GM21526 (cell line): ENCODE results near the gene TRPV6.

Source experiments
- ATAC-seq: cut with Tn5 transposase; IDR thresholded peaks from one replicate; pipeline ENCODE4 v1.9.1; 2021; ENCODE audit warnings: moderate library complexity; ENCODE audit not compliant: unreplicated experiment, low FRiP score

The TRPV6 gene

DNA sequence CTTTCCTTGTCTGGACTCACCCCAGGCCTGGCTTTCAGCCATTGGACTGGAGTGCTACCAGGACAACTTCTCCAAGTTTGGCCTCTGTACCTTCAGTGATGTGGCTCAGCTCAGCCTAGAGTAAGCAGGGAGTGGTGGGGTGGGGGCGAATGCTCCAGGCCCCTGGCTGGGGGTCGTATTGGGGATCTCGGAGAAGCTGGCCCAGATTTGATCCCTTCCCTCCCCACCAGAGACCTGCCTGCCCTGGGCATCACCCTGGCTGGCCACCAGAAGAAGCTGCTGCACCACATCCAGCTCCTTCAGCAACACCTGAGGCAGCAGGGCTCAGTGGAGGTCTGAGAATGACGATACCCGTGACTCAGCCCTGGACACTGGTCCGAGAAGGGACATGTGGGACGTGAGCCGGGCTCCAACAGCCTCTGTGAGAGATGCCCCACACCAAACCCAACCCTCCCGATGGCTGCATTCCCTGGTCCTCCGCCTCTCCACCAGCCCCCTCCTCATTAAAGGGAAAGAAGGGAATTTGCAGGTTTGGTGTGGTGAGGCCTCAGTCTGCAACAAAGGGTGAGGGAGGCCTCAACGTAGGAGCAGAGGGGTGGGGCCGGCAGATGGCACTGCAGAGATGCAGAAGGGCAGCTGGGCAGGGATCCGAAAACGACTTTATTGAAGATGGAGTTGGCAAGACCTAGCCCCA lies 14.8 kb downstream of the TRPV6 start:
- ATAC-seq, result no peak

DNA sequence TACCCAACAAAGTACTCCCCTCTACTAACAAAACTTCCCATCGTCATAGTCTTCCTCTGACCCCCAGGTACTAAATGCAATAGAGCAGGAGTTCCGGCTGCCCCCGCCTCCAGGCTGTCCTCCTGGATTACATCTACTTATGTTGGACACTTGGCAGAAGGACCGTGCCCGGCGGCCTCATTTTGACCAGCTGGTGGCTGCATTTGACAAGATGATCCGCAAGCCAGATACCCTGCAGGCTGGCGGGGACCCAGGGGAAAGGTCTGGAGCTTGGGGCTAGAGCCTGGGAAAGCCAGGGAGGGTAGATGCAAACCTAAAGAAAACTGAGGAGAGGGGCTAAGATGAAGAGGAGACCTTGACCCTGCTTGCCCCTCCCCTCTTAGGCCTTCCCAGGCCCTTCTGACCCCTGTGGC lies 15.4 kb downstream of the TRPV6 start:
- no peak for ATAC-seq

DNA sequence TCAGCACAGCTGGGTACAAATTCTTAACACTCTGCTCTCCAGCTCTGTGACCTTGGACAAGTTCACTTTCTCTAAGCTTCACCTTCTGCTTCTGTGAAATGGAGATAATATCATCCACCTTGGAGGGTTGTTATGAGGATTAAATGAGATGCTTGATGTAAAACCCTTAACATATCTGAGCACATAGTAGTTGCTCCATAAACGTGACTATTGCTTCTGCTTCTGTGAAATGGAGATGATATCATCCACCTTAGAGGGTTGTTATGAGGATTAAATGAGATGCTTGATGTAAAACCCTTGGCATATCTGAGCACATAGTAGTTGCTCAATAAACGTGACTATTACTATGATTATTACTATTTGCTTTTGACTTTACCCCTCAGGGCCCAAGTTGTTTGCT lies 16.1 kb downstream of the TRPV6 start:
- no peak for ATAC-seq

DNA sequence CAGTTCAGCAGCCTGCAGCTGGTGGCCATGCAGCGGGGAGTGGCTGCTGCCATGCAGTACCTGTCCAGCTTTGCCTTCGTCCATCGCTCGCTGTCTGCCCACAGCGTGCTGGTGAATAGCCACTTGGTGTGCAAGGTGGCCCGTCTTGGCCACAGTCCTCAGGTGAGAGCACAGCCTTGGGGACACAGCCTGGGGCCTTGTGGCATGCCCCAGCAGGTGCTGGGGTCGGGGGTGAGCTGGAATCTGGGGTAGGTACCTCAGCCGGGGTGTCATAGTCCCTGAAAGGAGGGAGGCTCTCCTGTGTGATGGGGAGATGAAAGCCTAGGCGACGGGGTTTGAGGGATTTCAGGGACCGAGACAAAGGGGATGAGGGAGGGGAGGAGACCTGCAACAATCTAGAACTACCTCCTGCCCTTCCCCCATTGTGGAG lies 16.5 kb downstream of the TRPV6 start:
- ATAC-seq, result no peak

DNA sequence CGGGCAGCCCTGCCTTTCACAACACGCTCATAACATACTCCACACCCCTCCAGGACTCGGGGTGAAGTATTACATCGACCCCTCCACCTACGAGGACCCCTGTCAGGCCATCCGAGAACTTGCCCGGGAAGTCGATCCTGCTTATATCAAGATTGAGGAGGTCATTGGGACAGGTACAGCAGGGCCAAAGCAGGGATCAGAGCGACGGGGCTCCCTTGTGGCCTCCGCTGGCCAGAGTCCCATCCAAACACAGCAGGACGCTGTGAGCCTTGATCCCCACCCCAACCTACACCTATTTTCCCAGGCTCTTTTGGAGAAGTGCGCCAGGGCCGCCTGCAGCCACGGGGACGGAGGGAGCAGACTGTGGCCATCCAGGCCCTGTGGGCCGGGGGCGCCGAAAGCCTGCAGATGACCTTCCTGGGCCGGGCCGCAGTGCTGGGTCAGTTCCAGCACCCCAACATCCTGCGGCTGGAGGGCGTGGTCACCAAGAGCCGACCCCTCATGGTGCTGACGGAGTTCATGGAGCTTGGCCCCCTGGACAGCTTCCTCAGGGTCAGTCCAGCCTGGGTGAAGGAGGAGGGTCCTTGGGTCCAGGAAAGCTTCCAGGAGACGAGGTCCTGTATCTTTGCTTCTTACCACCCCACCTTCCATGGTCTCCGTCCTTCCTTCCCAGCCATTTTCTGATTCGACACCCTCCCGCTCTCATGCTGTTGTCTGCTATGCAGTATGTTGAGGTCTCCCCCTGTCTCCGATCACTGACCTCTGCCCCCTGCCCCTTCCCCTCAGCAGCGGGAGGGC lies 17.2 kb downstream of the TRPV6 start:
- no peak for ATAC-seq

DNA sequence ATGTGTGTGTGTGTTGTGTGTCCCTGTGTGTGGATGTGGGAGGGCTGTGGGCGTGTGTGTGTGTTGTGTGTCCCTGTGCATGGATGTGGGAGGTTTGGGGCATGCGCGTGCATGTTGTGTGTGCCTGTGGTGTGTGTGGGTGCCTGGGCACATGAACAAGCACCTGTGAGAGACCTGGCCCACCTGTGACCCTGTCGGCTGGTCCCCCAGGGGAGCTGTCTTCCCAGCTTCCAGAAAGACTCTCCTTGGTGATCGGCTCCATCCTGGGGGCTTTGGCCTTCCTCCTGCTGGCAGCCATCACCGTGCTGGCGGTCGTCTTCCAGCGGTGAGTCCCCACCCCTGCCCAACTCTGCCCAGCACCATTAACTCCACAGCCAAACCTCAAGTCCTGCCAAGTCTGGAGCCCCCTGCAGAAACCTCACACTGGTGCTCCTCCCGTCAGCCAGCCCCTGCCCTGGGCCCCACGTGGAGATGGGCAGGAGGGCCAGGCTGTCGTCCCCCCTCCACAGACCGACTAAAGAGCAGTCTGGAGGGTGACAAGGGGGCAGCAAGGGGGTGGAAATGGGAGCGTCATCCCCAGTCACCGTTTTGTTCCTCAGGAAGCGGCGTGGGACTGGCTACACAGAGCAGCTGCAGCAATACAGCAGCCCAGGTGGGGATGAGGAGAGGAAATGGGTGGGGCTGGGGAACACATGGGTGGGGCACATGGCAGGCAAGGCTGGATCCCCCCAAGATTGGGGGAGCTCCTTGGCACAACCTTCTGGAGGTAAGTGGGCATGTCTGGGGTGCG lies 18.0 kb downstream of the TRPV6 start:
- no peak for ATAC-seq

DNA sequence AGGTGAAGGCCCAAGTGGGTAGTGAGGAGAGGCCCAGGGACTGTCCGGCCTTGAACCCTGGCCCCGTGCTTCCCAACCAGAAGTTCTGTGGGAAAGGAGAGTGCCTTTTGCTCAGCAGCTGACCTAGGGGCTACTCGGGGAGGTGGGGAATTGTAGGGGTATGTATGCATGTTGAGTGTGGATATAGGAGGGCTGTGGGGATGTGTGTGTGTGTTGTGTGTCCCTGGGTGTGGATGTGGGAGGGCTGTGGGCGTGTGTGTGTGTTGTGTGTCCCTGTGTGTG lies 18.5 kb downstream of the TRPV6 start:
- ATAC-seq, result no peak

DNA sequence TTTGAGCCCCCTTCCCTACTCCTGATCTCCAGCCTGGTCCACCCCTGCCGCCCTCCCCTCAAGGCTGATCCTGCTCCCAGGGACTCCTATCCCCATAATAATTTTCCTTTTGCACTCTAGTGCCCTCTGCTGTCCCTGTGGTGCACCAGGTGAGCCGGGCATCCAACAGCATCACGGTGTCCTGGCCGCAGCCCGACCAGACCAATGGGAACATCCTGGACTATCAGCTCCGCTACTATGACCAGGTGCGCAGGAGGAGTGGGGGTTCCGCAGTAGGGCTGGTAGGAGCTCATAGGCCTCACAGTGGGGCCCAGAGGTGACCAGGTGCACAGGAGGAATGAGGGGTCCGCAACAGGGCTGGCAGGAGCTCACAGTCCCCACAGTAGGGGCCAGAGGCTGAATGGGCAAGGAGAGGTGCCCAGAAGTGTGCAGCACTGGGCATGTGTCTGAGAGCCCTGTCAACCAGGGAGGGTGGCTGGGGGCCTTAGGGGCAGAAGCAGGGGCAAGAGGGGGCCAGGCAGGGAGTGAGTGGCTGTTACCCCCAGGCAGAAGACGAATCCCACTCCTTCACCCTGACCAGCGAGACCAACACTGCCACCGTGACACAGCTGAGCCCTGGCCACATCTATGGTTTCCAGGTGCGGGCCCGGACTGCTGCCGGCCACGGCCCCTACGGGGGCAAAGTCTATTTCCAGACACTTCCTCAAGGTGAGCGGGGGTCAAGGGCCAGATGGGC lies 19.0 kb downstream of the TRPV6 start:
- no peak for ATAC-seq

DNA sequence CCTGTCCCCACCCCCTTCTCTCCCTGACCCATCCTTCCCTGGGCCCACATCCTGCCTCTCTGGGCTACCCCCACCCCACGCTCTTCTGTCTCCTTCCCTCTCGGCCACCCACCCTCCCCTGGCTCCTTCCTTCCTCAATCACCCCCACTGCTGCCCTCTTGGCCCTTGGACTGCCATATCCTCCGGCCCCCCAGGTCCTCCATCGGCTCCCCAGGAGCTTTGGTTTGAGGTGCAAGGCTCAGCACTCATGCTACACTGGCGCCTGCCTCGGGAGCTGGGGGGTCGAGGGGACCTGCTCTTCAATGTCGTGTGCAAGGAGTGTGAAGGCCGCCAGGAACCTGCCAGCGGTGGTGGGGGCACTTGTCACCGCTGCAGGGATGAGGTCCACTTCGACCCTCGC lies 19.8 kb downstream of the TRPV6 start:
- no peak for ATAC-seq

DNA sequence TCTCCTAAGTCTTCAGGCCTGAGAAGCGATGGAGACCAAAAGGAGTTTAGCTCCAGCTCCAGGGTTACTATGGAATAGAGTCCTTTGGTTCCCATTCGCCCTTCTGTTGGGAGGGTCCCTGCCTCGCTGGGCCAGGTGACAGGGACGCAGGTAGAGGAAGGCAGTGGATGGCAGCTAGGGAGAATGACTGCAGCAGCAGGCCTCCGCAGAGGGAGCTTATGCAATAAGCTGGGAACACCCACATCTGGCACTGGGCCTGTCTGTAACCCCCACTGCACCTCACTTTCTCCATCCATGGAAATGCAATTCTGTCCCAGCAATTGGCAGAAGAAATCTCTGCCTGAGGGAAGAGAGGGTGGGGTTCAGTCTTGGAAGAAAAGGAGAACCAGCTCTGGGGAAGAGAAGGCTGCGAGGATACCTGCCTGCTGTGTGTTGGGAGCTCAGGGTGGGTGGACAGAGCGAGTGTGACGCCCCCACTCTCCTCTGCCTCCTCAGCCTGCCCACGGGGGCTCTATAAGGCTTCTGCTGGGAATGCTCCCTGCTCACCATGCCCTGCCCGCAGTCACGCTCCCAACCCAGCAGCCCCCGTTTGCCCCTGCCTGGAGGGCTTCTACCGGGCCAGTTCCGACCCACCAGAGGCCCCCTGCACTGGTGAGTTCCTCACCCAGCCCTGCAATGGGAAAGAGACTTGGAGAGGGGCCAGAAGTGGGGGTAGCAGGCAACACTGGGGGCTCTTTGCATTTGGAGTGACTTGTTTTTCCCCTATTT lies 20.4 kb downstream of the TRPV6 start:
- ATAC-seq, result no peak

DNA sequence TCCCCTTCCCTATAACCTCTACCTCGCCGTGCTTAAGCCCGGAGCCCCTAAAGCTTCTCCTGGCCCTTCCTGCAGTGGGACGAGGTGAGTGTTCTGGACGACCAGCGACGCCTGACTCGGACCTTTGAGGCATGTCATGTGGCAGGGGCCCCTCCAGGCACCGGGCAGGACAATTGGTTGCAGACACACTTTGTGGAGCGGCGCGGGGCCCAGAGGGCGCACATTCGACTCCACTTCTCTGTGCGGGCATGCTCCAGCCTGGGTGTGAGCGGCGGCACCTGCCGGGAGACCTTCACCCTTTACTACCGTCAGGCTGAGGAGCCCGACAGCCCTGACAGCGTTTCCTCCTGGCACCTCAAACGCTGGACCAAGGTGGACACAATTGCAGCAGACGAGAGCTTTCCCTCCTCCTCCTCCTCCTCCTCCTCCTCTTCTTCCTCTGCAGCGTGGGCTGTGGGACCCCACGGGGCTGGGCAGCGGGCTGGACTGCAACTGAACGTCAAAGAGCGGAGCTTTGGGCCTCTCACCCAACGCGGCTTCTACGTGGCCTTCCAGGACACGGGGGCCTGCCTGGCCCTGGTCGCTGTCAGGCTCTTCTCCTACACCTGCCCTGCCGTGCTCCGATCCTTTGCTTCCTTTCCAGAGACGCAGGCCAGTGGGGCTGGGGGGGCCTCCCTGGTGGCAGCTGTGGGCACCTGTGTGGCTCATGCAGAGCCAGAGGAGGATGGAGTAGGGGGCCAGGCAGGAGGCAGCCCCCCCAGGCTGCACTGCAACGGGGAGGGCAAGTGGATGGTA lies 21.5 kb downstream of the TRPV6 start:
- ATAC-seq, result no peak

DNA sequence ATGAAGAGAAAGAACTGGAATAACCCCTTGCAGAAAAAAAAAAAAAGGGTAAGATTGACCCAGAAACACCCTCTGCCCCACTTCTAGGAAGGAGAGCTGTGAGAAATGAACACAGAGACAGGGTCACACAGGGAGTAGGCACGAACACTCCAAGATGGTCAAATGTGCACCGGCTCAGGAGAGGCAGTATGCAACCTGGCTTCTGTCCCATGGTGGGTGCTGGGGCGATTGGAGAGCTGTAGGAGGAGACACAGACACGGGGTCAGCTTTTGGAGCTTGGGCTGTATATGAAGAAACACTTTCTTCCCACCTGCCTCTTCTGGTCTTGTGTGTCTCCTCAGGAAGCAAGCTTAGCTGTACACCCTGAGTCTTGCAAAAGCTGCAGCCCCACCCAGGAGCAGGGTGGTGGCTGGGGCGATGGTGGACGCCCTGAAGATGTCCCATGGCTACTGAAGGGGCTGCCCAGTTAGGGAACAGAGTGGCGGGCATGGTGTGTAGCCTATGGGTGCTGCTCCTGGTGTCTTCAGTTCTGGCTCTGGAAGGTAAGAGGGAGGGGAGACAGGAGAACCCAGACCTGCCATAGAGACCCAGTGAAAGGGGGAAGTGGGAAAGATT lies 22.7 kb downstream of the TRPV6 start:
- no peak for ATAC-seq

DNA sequence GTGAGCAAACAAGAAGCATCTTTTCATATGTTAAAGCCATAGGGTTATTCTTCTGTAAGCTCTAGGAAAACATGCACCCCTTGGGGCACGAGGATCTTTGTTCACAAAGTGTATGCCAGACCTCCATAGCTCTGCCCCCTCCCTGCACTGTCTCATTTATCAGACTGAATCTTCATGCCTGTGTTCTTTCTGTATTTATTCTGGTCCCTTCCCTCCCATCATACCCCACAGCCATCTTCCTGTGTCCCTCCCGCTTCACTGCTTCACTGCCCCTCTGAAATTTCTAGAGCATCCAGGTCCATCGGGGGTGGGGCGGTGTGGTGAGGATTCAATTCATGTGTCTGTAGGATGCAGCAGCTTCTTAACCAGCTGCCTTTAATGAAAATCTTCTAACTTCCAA lies 23.2 kb downstream of the TRPV6 start:
- ATAC-seq, result no peak

DNA sequence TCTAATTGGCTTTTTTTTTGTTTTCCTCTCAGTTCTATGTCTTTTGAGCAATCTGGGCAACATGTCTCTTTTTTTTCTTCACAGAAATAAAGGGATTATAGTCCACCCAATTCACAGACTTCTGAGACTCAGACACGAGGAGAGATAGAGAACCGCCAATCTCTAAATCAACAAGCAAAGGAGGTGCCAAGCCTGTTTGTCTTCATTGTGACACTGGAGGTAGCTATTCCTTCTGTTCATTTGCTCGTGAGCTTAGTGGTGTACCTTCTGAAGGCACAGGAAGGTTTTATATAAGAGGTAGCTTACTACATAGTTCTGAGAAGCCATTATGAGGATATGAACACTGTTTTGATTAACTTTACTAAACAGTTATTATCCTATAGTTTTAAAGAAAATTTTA lies 24.6 kb downstream of the TRPV6 start:
- no peak for ATAC-seq

DNA sequence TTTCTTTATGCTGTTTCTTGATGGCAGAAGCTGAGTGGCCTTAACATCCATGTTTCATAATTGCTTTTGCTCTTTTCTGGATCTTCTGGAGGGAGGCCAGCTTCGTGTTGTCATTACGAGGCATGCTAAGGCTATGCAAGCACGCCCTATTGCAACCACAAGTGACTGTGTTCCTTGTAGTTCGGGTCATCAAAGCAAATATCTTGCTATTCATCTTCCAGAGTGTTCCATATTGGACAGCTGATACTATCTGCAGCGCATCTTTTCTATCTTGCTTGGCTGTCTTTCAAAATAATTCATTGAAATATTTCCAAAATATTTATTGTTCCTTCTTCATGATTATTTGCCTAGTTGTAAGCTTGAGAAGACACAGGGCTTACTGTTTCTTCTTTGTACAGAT lies 25.7 kb downstream of the TRPV6 start:
- no peak for ATAC-seq

DNA sequence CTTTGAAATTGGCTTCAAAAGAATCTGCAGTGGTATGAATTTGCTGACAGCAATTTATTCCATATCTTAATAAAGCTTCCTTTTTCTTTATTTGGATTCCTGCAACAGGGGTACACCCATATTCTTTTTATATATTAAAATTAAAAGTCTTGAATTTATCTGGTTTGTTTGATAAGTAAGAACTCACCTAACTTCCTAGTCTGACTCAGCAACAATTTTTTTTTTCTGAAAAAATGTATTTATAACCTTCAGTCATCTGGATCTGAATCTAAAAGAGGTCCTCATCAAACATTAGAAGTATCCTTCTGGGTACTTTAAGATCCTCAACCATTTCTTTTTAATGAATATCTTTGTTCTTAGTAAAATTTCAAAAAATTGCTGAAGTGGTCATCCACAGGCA lies 26.1 kb downstream of the TRPV6 start:
- ATAC-seq, result no peak

DNA sequence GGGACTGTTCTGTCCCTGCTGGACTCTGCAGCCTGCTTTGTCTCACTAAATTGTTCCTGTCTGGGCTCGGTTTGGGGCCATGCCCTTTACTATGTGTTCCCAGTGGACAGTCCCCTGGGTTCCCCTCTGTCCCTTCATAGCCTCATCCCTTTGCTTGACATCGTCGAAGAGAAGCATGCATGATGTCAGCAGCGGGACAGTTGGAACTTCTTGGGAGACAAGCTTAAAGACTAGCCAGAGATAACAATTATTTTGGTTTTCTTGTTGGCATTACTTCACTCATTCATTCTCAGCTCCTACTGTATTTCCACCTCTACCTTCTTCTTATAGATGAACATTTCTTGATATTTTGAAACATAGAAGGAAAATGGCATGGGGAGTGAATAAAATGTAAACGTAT lies 27.9 kb downstream of the TRPV6 start:
- ATAC-seq, result no peak

DNA sequence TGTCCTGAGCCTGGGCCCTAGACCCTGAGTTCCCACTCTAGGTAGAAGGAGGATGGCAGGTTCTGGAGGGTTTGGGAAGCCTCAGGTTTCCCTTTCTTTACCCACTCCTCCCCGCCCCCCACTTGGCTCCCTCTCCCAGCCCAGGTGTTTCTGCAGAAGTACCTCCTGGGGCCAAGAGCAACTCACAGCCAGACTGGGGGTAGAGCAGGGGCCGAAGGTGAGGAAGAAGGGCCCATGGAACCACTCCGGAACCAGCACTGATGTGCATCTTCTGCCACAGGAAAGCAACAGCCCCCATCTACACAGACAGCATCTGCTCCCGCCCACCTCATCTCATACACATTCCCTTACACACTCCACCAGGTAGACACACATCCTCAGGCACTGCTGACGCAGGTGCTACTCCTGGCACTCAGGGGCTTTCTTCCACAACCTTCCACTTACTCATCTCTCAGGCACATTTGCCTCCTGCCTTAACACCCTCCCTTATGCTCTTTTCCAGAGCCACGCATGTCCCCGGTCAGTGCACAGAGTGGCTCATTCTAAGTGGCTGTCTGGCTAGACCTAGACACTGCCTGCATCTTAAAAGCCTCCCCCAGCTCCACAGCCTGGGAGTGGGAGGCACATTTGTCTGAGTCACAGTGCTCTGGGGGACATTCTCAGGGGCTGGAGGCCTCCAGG lies 28.8 kb downstream of the TRPV6 start:
- no peak for ATAC-seq
